ENCODE results near the gene DRC1.

GRCh38 chr2:26395394-26395793 is 6.3 kb upstream of the DRC1 start:
- TF ChIP-seq CTCF (IDR thresholded peaks at IDR 0.05), result no peak
- no peak for TF ChIP-seq REST (IDR thresholded peaks at IDR 0.05; ENCODE audit: insufficient read depth in 1 of 2, low read depth in 2 of 2, low read length in 1 of 2)
- no peak for TF ChIP-seq POLR2AphosphoS5 (IDR thresholded peaks at IDR 0.05; ENCODE audit: low read depth, low read length)
